Right lobe of liver (tissue), 6 donors: ENCODE measurements around the gene GPR89A. TPM values are rescaled to one million over a fixed set of nuclear protein-coding genes. Genes with fewer than 3 reads are reported as not detected.

Source experiments
- ATAC-seq, 4 donors: fragments of 200-7000 bp; cut with Tn5 transposase; one replicate each; pipeline ENCODE4 v1.9.1; 2020; ENCODE audit warnings: mild to moderate bottlenecking in 4 of 4, moderate library complexity in 4 of 4
- DNase-seq, 3 donors: peaks; one replicate each; pipeline ENCODE4 v3.0.0-alpha.2; 2020
- H3K27ac ChIP-seq, 3 donors: fragments of 200-600 bp; one replicate each; pipeline ENCODE4 v1.8.0; 2022
- H3K27me3 ChIP-seq, 2 donors: fragments of 200-600 bp; one replicate each; pipeline ENCODE4 v1.8.0; 2022
- H3K36me3 ChIP-seq, 4 donors: fragments of 200-600 bp; sonication (generic) in 1 of 4; one replicate each; pipeline versions ENCODE4 v1.5.1 to v1.8.0; 2017 to 2022; ENCODE audit warnings: control low read depth in 1 of 4
- H3K4me1 ChIP-seq, 4 donors: fragments of 200-600 bp; sonication (generic) in 1 of 4; one replicate each; pipeline versions ENCODE4 v1.5.1 to v1.8.0; 2017 to 2022; ENCODE audit warnings: control low read depth in 1 of 4
- H3K4me3 ChIP-seq, 3 donors: fragments of 200-600 bp; one replicate each; pipeline ENCODE4 v1.8.0; 2022
- H3K9me3 ChIP-seq, 4 donors: fragments of 200-600 bp; sonication (generic) in 1 of 4; one replicate each; pipeline versions ENCODE4 v1.5.1 to v1.8.0; 2017 to 2022; ENCODE audit warnings: control low read depth in 1 of 4
- CTCF ChIP-seq, 4 donors: fragments of 200-600 bp in 3 of 4; fragments of 450-650 bp in 1 of 4; IDR thresholded peaks; one replicate each; pipeline versions ENCODE4 v1.5.1 to v1.8.0; 2016 to 2022; ENCODE audit warnings: antibody characterized with exemption in 4 of 4, mild to moderate bottlenecking in 2 of 4
- POLR2A ChIP-seq: fragments of 450-650 bp; IDR thresholded peaks from one replicate; pipeline ENCODE4 v1.6.1; 2017; ENCODE audit warnings: antibody characterized with exemption, mild to moderate bottlenecking
- WGBS: methylation state at CpG from one replicate; pipeline ENCODE4 v1.1.6; 2018; ENCODE audit warnings: low coverage, low lambda C conversion rate; ENCODE audit not compliant: insufficient coverage; ENCODE audit errors: missing lambda C conversion rate; 5-methylcytosine and 5-hydroxymethylcytosine counted together
- intact Hi-C, 2 donors: fragments of 100-400 bp; cut with DNase I; formaldehyde crosslinking; loops; one replicate each; pipeline versions ENCODE4 v1.11.2 to v1.14.1; 2022
- total RNA-seq, 6 experiments: library from RNA; depleted of rRNA in 2 of 6; stranded (reverse); fragments of >200 nt in 2 of 6; fragmentation: NEBNext Ultra II Directional in 3 of 6; extraction: Animal tissue kit (Norgen Biotek cat#: 25700) in 3 of 6; gene quantifications; one replicate each; pipeline versions ENCODE4 v1.1.0 to v1.2.4, GENCODE V29; 2016 to 2023
- donor health status: DM: no; HTN: yes; CAD: no.
- donor health status: DM: no; HTN: no; CAD: no.
- donor health status: DM: no; HTN: no; CAD: no.
- donor health status: DM: no; HTN: yes; CAD: no.
- donor health status: DM: no; HTN: yes; CAD: no.

Gene GPR89A
- total RNA-seq, 6 experiments from 2014 or later, result 11.6 to 21.1 (median 15.5) TPM

GRCh38 chr1:145689922-145690321 is 82.1 kb downstream of the GPR89A start:
- DNase-seq, result no peak
- no peak for ATAC-seq
- peak overlapping the region in 1 of 3 donors; percentile 76 for H3K27ac ChIP-seq
- H3K36me3 ChIP-seq, result peaks cover 0 to 15% (median 7%) of the 10 kb centered on the region in 4 donors
- peaks cover 0 to 31% (median 13%) of the 10 kb centered on the region in 4 donors for H3K4me1 ChIP-seq
- intact Hi-C loops, result no loop called here
- H3K4me3 ChIP-seq, result no peak overlapping the region
- no peaks in the 10 kb centered on the region for H3K27me3 ChIP-seq
- TF ChIP-seq CTCF (IDR thresholded peaks at IDR 0.05) (no peak), POLR2A (no peak)
- 70% methylated on average over 2 of the region's 6 CpGs for WGBS
- H3K9me3 ChIP-seq, result no peaks in the 10 kb centered on the region

- Histone ChIP-seq H3K4me1 (peaks cover 0 to 31% (median 13%) of the 10 kb centered on the region in 4 donors), H3K36me3 (peaks cover 0 to 12% (median 5%) of the 10 kb centered on the region in 4 donors), H3K4me3 (no peak overlapping the region), H3K9me3 (no peaks in the 10 kb centered on the region), H3K27me3 (no peaks in the 10 kb centered on the region), H3K27ac (peak overlapping the region in 2 of 3 donors; percentile 58 to 76)
- intact Hi-C loops, result no loop called here
- DNase-seq, result peak in 1 of 3 donors; percentile 44
- WGBS, result 32% methylated on average over 5 of the region's 5 CpGs
- ATAC-seq, result peak; percentile 72 to 86 (median 77)
- no peak for TF ChIP-seq CTCF (IDR thresholded peaks at IDR 0.05)
- TF ChIP-seq POLR2A, result no peak
Observed at GRCh38 chr1:145690587-145691558, 83.1 kb downstream of the GPR89A start.

- WGBS, result 65% methylated on average over 10 of the region's 11 CpGs
- ATAC-seq (peak in 1 of 4 donors; percentile 18), DNase-seq (no peak)
- no peaks in the 10 kb centered on the region for H3K27me3 ChIP-seq
- TF ChIP-seq CTCF (IDR thresholded peaks at IDR 0.05) (no peak), POLR2A (no peak)
- H3K36me3 ChIP-seq, result peaks cover 0 to under 1% (median 0%) of the 10 kb centered on the region in 4 donors
- no peaks in the 10 kb centered on the region for H3K9me3 ChIP-seq
- peak overlapping the region in 2 of 3 donors; percentile 46 to 76 for H3K27ac ChIP-seq
- intact Hi-C loops, result no loop called here
- H3K4me3 ChIP-seq, result no peak overlapping the region
- peaks cover 0 to 31% (median 13%) of the 10 kb centered on the region in 4 donors for H3K4me1 ChIP-seq
Observed at GRCh38 chr1:145692785-145693443, 85.1 kb downstream of the GPR89A start.

- TF ChIP-seq POLR2A, result no peak
- TF ChIP-seq CTCF (IDR thresholded peaks at IDR 0.05), result no peak
- Histone ChIP-seq H3K9me3 (no peaks in the 10 kb centered on the region), H3K27me3 (no peaks in the 10 kb centered on the region), H3K36me3 (no peaks in the 10 kb centered on the region), H3K27ac (no peak overlapping the region), H3K4me1 (peaks cover 0 to 19% (median 11%) of the 10 kb centered on the region in 4 donors), H3K4me3 (no peak overlapping the region)
- 71% methylated on average over 5 of the region's 5 CpGs for WGBS
- ATAC-seq (peak in 1 of 4 donors; percentile 19), DNase-seq (no peak)
- intact Hi-C loops, result no loop called here
Observed at GRCh38 chr1:145695821-145696629, 88.2 kb downstream of the GPR89A start.
